GM23338 (cell line): ENCODE results near the gene TMEM63A. TPM values are rescaled to one million over a fixed set of nuclear protein-coding genes. Genes with fewer than 3 reads are reported as not detected.

ENCODE experiments used
- ATAC-seq: fragments of 200-7000 bp; cut with Tn5 transposase; 3 replicates; pipeline ENCODE4 v1.9.1; 2020
- DNase-seq: peaks from one replicate; pipeline ENCODE4 v3.0.0-alpha.2; 2015; ENCODE audit warnings: low spot score
- H2AFZ ChIP-seq: fragments of 200-600 bp; sonication (generic); 2 replicates; pipeline ENCODE4 v1.8.0; 2016; ENCODE audit warnings: antibody characterized with exemption, mild to moderate bottlenecking, moderate library complexity
- H3F3A ChIP-seq: fragments of 200-600 bp; sonication (generic); replicated peaks from 2 replicates; pipeline ENCODE4 v1.8.0; 2017; ENCODE audit warnings: antibody characterized with exemption, mixed run types, low read depth
- H3K27ac ChIP-seq: fragments of 200-600 bp; sonication (generic); 2 replicates; pipeline ENCODE4 v1.6.1; 2016; ENCODE audit warnings: low read depth
- H3K27me3 ChIP-seq: fragments of 200-600 bp; sonication (generic); 2 replicates; pipeline ENCODE4 v1.8.0; 2016; ENCODE audit warnings: mild to moderate bottlenecking, mixed run types, moderate library complexity; ENCODE audit not compliant: insufficient read depth
- H3K36me3 ChIP-seq: fragments of 200-600 bp; sonication (generic); 2 replicates; pipeline ENCODE4 v1.8.0; 2016; ENCODE audit warnings: mild to moderate bottlenecking; ENCODE audit not compliant: insufficient read depth
- H3K4me1 ChIP-seq: fragments of 200-600 bp; sonication (generic); 2 replicates; pipeline ENCODE4 v1.8.0; 2016; ENCODE audit warnings: mild to moderate bottlenecking, moderate library complexity; ENCODE audit not compliant: insufficient read depth
- H3K4me2 ChIP-seq: fragments of 200-600 bp; sonication (generic); 2 replicates; pipeline ENCODE4 v1.7.1; 2017; ENCODE audit warnings: mixed run types
- H3K4me3 ChIP-seq: fragments of 200-600 bp; sonication (generic); 2 replicates; pipeline ENCODE4 v1.6.1; 2016; ENCODE audit warnings: mixed run types
- H3K79me2 ChIP-seq: fragments of 200-600 bp; sonication (generic); replicated peaks from 2 replicates; pipeline ENCODE4 v1.8.0; 2017; ENCODE audit warnings: mild to moderate bottlenecking; ENCODE audit not compliant: insufficient read depth
- H3K9me2 ChIP-seq: fragments of 200-600 bp; sonication (generic); 2 replicates; pipeline ENCODE4 v1.8.0; 2017; ENCODE audit not compliant: insufficient read depth
- H4K20me1 ChIP-seq: fragments of 200-600 bp; sonication (generic); replicated peaks from 2 replicates; pipeline ENCODE4 v1.8.0; 2017; ENCODE audit warnings: mild to moderate bottlenecking; ENCODE audit not compliant: insufficient read depth
- H3K27ac Mint-ChIP-seq: 2 replicates; pipeline ENCODE4 v1.8.0; 2020; ENCODE audit warnings: inconsistent platforms, mild to moderate bottlenecking, moderate library complexity, mixed read lengths
- H3K27me3 Mint-ChIP-seq: 3 replicates; pipeline ENCODE4 v1.8.0; 2022; ENCODE audit warnings: low read depth, mild to moderate bottlenecking, moderate library complexity, mixed read lengths, inconsistent platforms; ENCODE audit not compliant: insufficient read depth, poor library complexity
- H3K36me3 Mint-ChIP-seq: 3 replicates; pipeline ENCODE4 v1.8.0; 2021; ENCODE audit warnings: low read depth, mild to moderate bottlenecking, inconsistent platforms, moderate library complexity, mixed read lengths
- H3K4me1 Mint-ChIP-seq: 3 replicates; pipeline ENCODE4 v1.8.0; 2020; ENCODE audit warnings: mild to moderate bottlenecking, inconsistent platforms, mixed read lengths
- H3K4me3 Mint-ChIP-seq: 3 replicates; pipeline ENCODE4 v1.8.0; 2021; ENCODE audit warnings: moderate library complexity, mild to moderate bottlenecking, inconsistent platforms, mixed read lengths
- H3K9me3 Mint-ChIP-seq: 3 replicates; pipeline ENCODE4 v1.8.0; 2020; ENCODE audit warnings: moderate library complexity, mild to moderate bottlenecking, inconsistent platforms, mixed read lengths
- CREB1 ChIP-seq: fragments of 250-450 bp; sonication (Bioruptor Pico); IDR thresholded peaks from 2 replicates; pipeline ENCODE4 v1.5.0; 2020; ENCODE audit warnings: low read depth, mild to moderate bottlenecking, moderate library complexity
- CTCF ChIP-seq, 2 experiments: fragments of 200-600 bp in 1 of 2; sonication (generic) in 1 of 2; conservative IDR thresholded peaks; 2 replicates each; pipeline versions ENCODE4 v1.5.1 to v1.6.1; 2016 to 2017; ENCODE audit warnings: antibody characterized with exemption in 2 of 2, low read depth in 2 of 2, mild to moderate bottlenecking in 2 of 2, moderate library complexity in 1 of 2
- ETS1 ChIP-seq: IDR thresholded peaks from 2 replicates; pipeline ENCODE4 v1.6.1; 2016; ENCODE audit warnings: antibody characterized with exemption
- EZH2 ChIP-seq: fragments of 200-600 bp; sonication (generic); IDR thresholded peaks from one replicate; pipeline ENCODE4 v1.8.0; 2017; ENCODE audit warnings: antibody characterized with exemption, mild to moderate bottlenecking, low read depth; ENCODE audit not compliant: unreplicated experiment
- EZH2phosphoT487 ChIP-seq: fragments of 200-600 bp; sonication (generic); IDR thresholded peaks from one replicate; pipeline ENCODE4 v1.8.1; 2018; ENCODE audit warnings: antibody characterized with exemption; ENCODE audit not compliant: unreplicated experiment
- JUNB ChIP-seq: IDR thresholded peaks from one replicate; pipeline ENCODE4 v1.6.1; 2016; ENCODE audit warnings: antibody characterized with exemption; ENCODE audit not compliant: unreplicated experiment
- POLR2AphosphoS5 ChIP-seq: IDR thresholded peaks from 2 replicates; pipeline ENCODE4 v1.6.1; 2016; ENCODE audit warnings: antibody characterized with exemption, low read depth
- STAT1 ChIP-seq: IDR thresholded peaks from one replicate; pipeline ENCODE4 v1.6.1; 2016; ENCODE audit warnings: antibody characterized with exemption; ENCODE audit not compliant: unreplicated experiment
- ZNF114 ChIP-seq: fragments of 250-450 bp; sonication (Bioruptor Pico); IDR thresholded peaks from 2 replicates; pipeline ENCODE4 v1.5.0; 2020; ENCODE audit warnings: mild to moderate bottlenecking, moderate library complexity
- ZNF331 ChIP-seq: fragments of 250-450 bp; sonication (Bioruptor Pico); IDR thresholded peaks from 2 replicates; pipeline ENCODE4 v1.5.0; 2020; ENCODE audit warnings: low read depth, mild to moderate bottlenecking, moderate library complexity
- polyA plus RNA-seq: library from polyadenylated mRNA; unstranded; fragments of >200 nt; fragmentation: Nextera tagmentation; extraction: Ambion mirVana; gene quantifications from 2 replicates; pipeline ENCODE4 v1.2.1, GENCODE V29; 2016
- total RNA-seq: library from RNA; depleted of rRNA; stranded (reverse); fragments of >200 nt; shearing (Covaris generic); gene quantifications from 2 replicates; pipeline ENCODE4 v1.2.3, GENCODE V29; 2014

The TMEM63A gene
- total and polyA plus RNA-seq, 2 experiments from 2014 or later, result 31.7 to 76.9 TPM

GRCh38 chr1:225868631-225869330, 13.4 kb downstream of the TMEM63A start (continued):
- TF ChIP-seq ETS1, result no peak
- TF ChIP-seq CTCF (conservative IDR thresholded peaks at IDR 0.05; ENCODE audit: low read depth in 2 of 2), result no peak
- TF ChIP-seq STAT1, result no peak
- TF ChIP-seq POLR2AphosphoS5, result no peak
- no peak for TF ChIP-seq ZNF114 (CRISPR knock-in tag)
- TF ChIP-seq EZH2, result no peak
- TF ChIP-seq EZH2phosphoT487, result no peak

- H3K27ac Mint-ChIP-seq, result no peak overlapping the region
- ATAC-seq, result peak; percentile 28; the same call in 1 of the 3 replicates
- peaks cover 47% of the 10 kb centered on the region for H3K36me3 ChIP-seq
Observed at GRCh38 chr1:225866981-225867380, 15.2 kb downstream of the TMEM63A start.

More at GRCh38 chr1:225866981-225867380, 15.2 kb downstream of the TMEM63A start:
- no peak overlapping the region for H3K4me3 ChIP-seq
- no peaks in the 10 kb centered on the region for H3K9me2 ChIP-seq
- H4K20me1 ChIP-seq, result peaks cover 13% of the 10 kb centered on the region
- no peaks in the 10 kb centered on the region for H3K27me3 ChIP-seq
- Mint-ChIP-seq H3K4me1 (peaks cover 12% of the 10 kb centered on the region), H3K36me3 (peaks cover 90% of the 10 kb centered on the region), H3K27me3 (peaks cover 6% of the 10 kb centered on the region), H3K9me3 (no peaks in the 10 kb centered on the region), H3K4me3 (no peak overlapping the region)
- peaks cover 3% of the 10 kb centered on the region; the same call in 1 of the 2 replicates for H3K4me1 ChIP-seq
- no peak for DNase-seq
- H3K4me2 ChIP-seq, result no peak overlapping the region
- 0 out of 2 replicates have a peak, but pooled peaks cover 6% of the 10 kb centered on the region for H3F3A ChIP-seq
- H3K27ac ChIP-seq, result 0 out of 2 replicates have a peak overlapping the region, but pooled peaks have one; percentile 45
- H2AFZ ChIP-seq, result no peak overlapping the region
- no peak for TF ChIP-seq JUNB
- TF ChIP-seq POLR2AphosphoS5, result no peak
- no peak for TF ChIP-seq CTCF (conservative IDR thresholded peaks at IDR 0.05; ENCODE audit: low read depth in 2 of 2)
- no peak for TF ChIP-seq ZNF114 (CRISPR knock-in tag)
- TF ChIP-seq ZNF331 (CRISPR knock-in tag), result no peak
- no peak for TF ChIP-seq EZH2phosphoT487
- no peak for TF ChIP-seq CREB1 (CRISPR knock-in tag)
- no peak for TF ChIP-seq STAT1
- no peak for TF ChIP-seq EZH2
- no peaks in the 10 kb centered on the region for H3K79me2 ChIP-seq
